Esophagus (tissue), 2 donors: ENCODE data around the gene SCCPDH. TPM values are rescaled to one million over a fixed set of nuclear protein-coding genes. Genes with fewer than 3 reads are reported as not detected.
"Not testable (repeated sequence)": the region's sequence is repeated elsewhere in the genome, so short reads cannot be mapped to it uniquely, and the experiment has no call there.

ENCODE experiments used
- H3K27ac ChIP-seq, 2 donors: one replicate each; pipeline ENCODE4 v1.5.1; 2013; ENCODE audit warnings: low read depth in 2 of 2, mild to moderate bottlenecking in 2 of 2, inconsistent platforms in 1 of 2, low read length in 1 of 2, moderate library complexity in 1 of 2
- H3K27me3 ChIP-seq, 2 donors: one replicate each; pipeline ENCODE4 v1.6.1; 2013; ENCODE audit warnings: low read length in 2 of 2, control low read depth in 1 of 2, mild to moderate bottlenecking in 1 of 2; ENCODE audit not compliant: insufficient read depth in 2 of 2, control insufficient read depth in 1 of 2
- H3K36me3 ChIP-seq, 2 donors: one replicate each; pipeline ENCODE4 v1.6.1; 2013; ENCODE audit warnings: low read length in 1 of 2; ENCODE audit not compliant: control insufficient read depth in 2 of 2, insufficient read depth in 2 of 2
- H3K4me1 ChIP-seq, 2 donors: one replicate each; pipeline ENCODE4 v1.6.1; 2013; ENCODE audit warnings: low read length in 1 of 2; ENCODE audit not compliant: control insufficient read depth in 2 of 2, insufficient read depth in 2 of 2
- H3K4me3 ChIP-seq, 2 donors: one replicate each; pipeline ENCODE4 v1.5.1; 2013; ENCODE audit warnings: low read length in 2 of 2, mild to moderate bottlenecking in 2 of 2, low read depth in 1 of 2, moderate library complexity in 1 of 2
- H3K9me3 ChIP-seq, 2 donors: one replicate each; pipeline ENCODE4 v1.6.1; 2013; ENCODE audit warnings: mild to moderate bottlenecking in 2 of 2, low read depth in 1 of 2, low read length in 1 of 2, moderate library complexity in 1 of 2; ENCODE audit not compliant: control insufficient read depth in 2 of 2, insufficient read depth in 1 of 2
- WGBS, 2 donors: extraction: QIAGEN DNeasy Blood & Tissue Kit; methylation state at CpG; one replicate each; pipeline ENCODE4 v1.1.7; 2013; 5-methylcytosine and 5-hydroxymethylcytosine counted together
- polyA plus RNA-seq, 2 donors: library from polyadenylated mRNA; stranded (reverse); fragments of 200-250 nt; gene quantifications; one replicate each; pipeline ENCODE4 v1.2.3, GENCODE V29; 2013
- donor health status: healthy with polysubstance abuse.
- donor health status: Bipolar disorder and iron deficiency.

The SCCPDH gene
- polyA plus RNA-seq, 2 donors = 1.2 to 3.6 TPM

DNA sequence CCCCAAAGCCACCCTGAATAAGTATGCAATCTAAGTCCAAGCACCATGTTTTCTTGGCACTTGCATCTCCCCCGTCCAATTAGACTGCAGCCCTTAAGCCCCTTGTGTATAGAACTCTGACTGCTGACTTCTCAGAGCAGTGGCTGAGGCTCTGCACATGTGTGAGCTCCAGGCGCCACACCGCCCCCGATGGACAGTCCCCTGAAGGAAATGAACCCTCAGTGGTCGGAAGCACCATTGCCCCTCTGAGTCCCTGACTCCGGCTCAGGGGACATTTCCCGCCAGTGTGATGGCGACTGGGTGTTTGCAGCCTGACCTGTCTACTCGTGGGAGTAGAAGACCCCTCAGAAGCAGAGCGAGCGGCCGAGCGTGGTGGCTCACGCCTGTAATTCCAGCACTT is 37.2 kb upstream of the SCCPDH start:
- no peaks in the 10 kb centered on the region for H3K27me3 ChIP-seq

DNA sequence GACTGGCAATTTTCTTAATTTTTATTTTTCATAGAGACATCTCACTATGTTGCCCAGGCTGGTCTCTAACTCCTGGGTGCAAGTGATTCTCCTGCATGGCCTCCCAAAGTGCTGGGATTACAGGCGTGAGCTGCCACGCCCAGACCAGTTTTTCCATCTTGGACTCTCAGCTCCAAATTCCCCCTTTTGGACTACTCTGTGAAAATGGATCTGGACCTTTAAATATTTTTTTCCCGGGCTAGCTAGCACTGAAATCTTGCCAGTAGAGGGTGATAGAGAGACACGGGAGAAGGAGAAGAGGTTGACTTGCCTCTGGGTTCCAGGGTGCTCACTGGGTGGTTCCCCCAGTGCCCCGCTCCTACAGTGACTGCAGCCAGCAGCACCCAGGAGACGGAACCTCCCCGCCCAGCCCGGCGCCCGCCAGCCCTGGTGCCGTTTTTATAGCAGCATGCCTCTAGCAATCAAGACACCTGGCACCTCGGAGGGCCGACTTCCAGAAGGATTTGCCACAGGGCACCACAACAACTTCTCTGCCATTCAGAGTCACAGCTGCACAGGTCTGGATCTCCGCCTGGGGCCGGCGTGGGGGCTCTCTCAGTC is 34.7 kb upstream of the SCCPDH start:
- Histone ChIP-seq H3K36me3 (no peaks in the 10 kb centered on the region), H3K4me3 (peak overlapping the region; percentile 3 to 13), H3K9me3 (no peaks in the 10 kb centered on the region), H3K4me1 (peaks cover 0 to 5% of the 10 kb centered on the region in 2 donors), H3K27ac (peak overlapping the region in 1 of 2 donors; percentile 10), H3K27me3 (no peaks in the 10 kb centered on the region)
- 9 to 10% methylated on average over 16 of the region's 16 CpGs for WGBS, 2 donors

More for the DNA sequence above, 37.2 kb upstream of the SCCPDH start:
- H3K36me3 ChIP-seq = no peaks in the 10 kb centered on the region
- WGBS, 2 donors = 82 to 84% methylated on average over 14 of the region's 14 CpGs
- no peak overlapping the region for H3K4me3 ChIP-seq
- H3K9me3 ChIP-seq = no peaks in the 10 kb centered on the region
- peaks cover 0 to 3% of the 10 kb centered on the region in 2 donors for H3K4me1 ChIP-seq
- H3K27ac ChIP-seq = no peak overlapping the region

DNA sequence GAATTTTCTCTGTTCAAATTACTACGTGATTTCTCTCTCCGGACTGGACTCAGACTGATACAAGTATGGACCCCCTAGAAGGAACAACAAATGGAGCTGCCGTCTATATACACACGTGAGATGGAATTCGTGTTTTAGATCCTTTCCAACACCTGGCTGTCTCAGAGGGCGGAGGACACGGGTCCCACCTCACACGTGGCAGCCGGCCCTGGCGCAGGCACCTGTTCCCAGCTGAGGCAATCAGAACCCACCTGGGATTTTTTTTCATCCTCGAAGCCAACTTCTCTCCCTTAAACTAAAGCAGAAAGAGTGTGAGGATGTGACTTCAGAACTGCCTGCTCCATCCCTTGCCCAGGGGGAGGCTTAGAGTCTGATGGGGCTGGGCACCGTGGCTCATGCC is 34.1 kb upstream of the SCCPDH start:
- Histone ChIP-seq H3K27me3 (no peaks in the 10 kb centered on the region), H3K9me3 (no peaks in the 10 kb centered on the region), H3K27ac (no peak overlapping the region), H3K36me3 (no peaks in the 10 kb centered on the region), H3K4me1 (peaks cover 0 to 5% of the 10 kb centered on the region in 2 donors), H3K4me3 (no peak overlapping the region)
- WGBS, 2 donors = 54% methylated on average over 12 of the region's 12 CpGs

DNA sequence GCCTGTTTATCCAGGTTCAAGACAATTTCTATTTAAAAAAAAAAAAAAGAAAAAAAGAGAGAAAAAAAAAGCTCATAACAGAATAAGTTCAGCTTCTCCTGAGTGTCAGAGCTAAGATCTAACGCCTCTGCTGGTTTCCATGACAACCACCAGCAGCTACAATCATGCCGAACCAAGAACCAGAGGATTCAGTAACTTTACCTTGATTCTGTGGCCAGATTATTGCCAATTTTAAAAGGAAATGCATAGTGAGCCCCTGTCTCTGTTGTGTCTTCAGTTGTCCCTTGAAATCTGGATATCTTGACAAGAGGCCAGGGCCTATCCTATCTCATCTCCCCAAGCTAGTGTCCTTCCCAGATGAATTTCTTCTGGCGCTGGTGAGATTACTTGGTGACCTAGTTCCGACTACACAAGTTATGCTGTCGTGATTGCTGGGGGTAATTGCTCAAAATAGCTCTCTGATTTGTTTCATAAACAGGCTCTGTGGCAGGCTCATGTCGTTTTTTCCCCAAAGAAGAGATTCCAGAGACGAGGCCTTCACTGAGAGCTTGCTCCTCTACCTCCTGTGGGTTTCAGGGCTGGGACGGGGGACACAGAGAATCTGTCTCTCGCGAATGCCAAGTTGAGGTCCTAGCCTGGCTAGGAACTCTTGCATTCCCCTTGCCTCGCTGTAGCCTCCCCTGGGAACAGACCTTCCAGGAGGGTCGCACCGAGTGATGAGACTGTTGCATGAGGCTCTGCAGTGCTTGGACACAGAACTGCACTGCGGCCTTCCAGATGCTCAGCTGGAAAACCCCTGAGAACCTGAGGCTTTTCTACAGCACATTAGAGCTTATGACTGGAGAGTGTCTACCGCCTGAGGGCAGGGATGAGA is 32.4 kb upstream of the SCCPDH start:
- Histone ChIP-seq H3K4me3 (no peak overlapping the region), H3K36me3 (no peaks in the 10 kb centered on the region), H3K27me3 (no peaks in the 10 kb centered on the region), H3K4me1 (peaks cover 3 to 5% of the 10 kb centered on the region in 2 donors), H3K27ac (no peak overlapping the region), H3K9me3 (no peaks in the 10 kb centered on the region)
- WGBS, 2 donors = 70 to 72% methylated on average over 15 of the region's 15 CpGs

DNA sequence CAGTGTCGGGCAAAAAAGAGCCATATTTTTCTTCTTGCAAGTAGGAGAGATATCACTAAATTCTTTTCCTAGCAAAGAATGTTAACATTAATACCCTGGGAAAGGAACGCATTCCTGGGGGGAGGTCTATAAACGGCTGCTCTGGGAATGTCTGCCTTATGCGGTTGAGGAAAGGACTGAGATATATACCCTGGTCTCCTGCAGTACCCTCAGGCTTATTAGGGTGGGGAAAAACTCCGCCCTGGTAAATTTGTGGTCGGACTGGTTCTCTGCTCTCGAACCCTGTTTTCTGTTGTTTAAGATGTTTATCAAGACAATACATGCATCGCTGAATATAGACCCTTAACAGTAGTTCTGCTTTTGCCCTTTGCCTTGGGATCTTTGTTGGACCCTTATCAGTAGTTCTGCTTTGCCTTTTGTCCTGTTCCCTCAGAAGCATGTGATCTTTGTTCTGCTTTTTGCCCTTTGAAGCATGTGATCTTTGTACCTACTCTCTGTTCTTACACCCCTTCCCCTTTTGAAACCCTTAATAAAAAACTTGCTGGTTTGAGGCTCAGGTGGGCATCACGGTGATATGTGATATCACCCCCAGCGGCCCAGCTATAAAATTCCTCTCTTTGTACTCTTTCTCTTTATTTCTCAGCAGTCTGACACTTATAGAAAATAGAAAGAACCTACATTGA is 29.9 kb upstream of the SCCPDH start:
- 89 to 90% methylated on average over 10 of the region's 10 CpGs for WGBS, 2 donors
- not testable (repeated sequence) for H3K4me3 ChIP-seq, H3K27ac ChIP-seq, H3K27me3 ChIP-seq, H3K36me3 ChIP-seq, H3K4me1 ChIP-seq, H3K9me3 ChIP-seq

DNA sequence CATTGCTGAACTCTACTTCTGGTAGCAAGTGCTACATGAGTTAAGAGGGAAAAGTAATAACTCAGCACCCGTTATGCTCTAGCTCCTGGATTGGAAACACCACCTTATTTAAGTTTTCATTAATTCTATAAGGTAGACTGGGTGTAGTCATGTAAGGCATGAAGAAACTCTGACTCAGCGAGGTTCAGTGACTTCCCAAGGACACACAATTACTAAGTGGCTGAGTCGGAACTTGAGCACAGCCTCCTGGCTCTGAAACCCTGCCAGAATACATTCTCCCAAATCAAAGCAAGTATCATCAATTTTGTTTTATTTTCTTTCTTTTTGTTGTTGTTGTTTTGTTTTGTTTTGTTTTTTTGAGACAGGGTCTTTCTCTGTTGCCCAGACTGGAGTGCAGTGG is 29.1 kb upstream of the SCCPDH start:
- Histone ChIP-seq H3K4me1 (peaks cover 2 to 3% of the 10 kb centered on the region in 2 donors), H3K27me3 (no peaks in the 10 kb centered on the region), H3K36me3 (no peaks in the 10 kb centered on the region), H3K9me3 (no peaks in the 10 kb centered on the region), H3K4me3 (no peak overlapping the region), H3K27ac (no peak overlapping the region)
- 53 to 67% methylated on average over 3 of the region's 3 CpGs for WGBS, 2 donors

DNA sequence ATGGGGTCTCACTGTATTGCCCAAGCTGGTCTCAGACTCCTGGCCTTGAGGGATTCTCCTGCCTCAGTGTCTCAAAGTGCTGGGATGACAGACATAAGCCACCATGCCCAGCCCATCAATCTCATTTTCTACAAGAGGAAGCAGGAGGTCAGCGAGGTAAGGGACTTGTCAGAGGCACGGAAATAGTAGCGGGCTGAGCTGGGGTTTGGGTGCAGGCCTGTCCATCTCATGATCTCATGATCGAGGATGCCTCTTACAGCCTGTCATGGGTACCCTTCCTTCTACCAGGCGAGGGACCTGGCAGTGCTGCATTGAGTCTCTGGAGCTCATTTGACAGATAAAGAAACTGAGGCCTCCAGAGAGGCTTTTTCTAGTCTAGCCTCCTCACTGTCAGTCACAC is 28.5 kb upstream of the SCCPDH start:
- H3K9me3 ChIP-seq = no peaks in the 10 kb centered on the region
- H3K4me3 ChIP-seq = no peak overlapping the region
- no peaks in the 10 kb centered on the region for H3K27me3 ChIP-seq
- H3K36me3 ChIP-seq = no peaks in the 10 kb centered on the region
- H3K4me1 ChIP-seq = peaks cover 2 to 3% of the 10 kb centered on the region in 2 donors
- WGBS, 2 donors = 96 to 97% methylated on average over 5 of the region's 5 CpGs
- H3K27ac ChIP-seq = no peak overlapping the region

DNA sequence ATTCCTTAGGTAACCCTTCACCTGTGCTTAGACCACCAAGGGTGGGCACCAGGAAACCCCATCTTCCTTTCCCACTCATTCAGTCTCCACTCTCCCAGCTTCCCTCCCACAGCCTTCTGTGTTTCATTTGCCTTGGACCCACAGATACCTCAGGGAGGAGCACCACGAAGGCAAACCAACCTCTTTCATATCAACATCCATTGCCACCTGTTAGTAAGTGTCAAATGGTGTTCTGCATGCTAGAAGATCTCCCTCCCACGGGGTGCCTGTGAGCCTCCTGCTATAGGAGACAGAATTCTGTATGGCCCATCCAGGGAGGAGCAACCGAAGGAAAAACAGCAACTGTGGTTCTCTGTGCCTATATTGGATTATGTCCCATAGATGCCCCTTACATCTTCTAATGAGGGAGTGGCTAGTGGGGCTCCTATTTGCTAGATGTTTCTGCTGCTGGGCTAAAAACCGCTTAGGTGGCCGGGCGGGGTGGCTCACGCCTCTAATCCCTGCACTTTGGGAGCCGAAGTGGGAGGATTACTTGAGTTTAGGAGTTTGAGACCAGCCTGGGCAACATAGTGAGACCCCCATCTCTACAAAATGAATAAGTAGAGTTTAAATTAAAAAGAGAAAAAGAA is 25.6 kb upstream of the SCCPDH start:
- WGBS, 2 donors = 67 to 76% methylated on average over 8 of the region's 8 CpGs
- H3K9me3 ChIP-seq = no peaks in the 10 kb centered on the region
- no peaks in the 10 kb centered on the region for H3K36me3 ChIP-seq
- no peak overlapping the region for H3K27ac ChIP-seq
- H3K4me1 ChIP-seq = peaks cover 0 to 3% of the 10 kb centered on the region in 2 donors
- H3K27me3 ChIP-seq = no peaks in the 10 kb centered on the region
- peak overlapping the region in 1 of 2 donors; percentile 16 for H3K4me3 ChIP-seq

DNA sequence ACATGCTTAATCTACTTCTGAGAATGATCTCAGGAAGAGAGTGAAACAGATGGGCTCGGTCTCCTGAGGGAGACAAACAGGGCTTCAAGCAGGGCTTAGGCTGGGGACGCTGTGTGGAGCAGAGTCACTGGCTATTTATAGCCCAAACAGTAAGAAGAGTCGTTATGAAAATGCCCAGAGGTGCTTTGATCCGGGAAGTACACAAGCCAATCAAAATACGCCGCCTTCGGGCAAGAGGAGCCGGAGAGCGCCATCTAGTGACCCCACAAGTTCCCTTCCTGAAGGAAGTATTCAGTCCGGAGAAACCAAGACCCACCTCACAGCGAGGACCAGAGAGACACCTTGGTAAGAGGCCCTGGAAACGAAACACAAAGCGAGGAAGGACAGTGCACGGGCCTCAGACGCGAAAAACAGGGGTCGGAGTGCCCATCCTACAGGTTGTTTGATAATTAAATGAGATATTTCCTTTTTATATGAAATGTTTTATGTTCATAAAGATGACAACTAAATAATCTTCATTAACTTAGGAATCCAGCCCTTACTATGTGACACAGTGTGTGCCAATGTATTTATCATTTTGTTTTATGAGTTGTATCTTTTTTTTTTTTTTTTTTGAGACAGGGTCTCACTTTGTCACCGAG is 25.0 kb upstream of the SCCPDH start:
- Histone ChIP-seq H3K9me3 (no peaks in the 10 kb centered on the region), H3K36me3 (no peaks in the 10 kb centered on the region), H3K4me1 (peaks cover 0 to 3% of the 10 kb centered on the region in 2 donors), H3K27me3 (no peaks in the 10 kb centered on the region), H3K4me3 (peak overlapping the region in 1 of 2 donors; percentile 16), H3K27ac (no peak overlapping the region)
- 7 to 8% methylated on average over 18 of the region's 18 CpGs for WGBS, 2 donors
